HG03432 (cell line): ENCODE data around the gene MPPED1.

ENCODE experiments used
- ATAC-seq: cut with Tn5 transposase; IDR thresholded peaks from one replicate; pipeline ENCODE4 v1.9.1; 2021; ENCODE audit warnings: mild to moderate bottlenecking, moderate library complexity; ENCODE audit not compliant: unreplicated experiment

MPPED1 gene

DNA sequence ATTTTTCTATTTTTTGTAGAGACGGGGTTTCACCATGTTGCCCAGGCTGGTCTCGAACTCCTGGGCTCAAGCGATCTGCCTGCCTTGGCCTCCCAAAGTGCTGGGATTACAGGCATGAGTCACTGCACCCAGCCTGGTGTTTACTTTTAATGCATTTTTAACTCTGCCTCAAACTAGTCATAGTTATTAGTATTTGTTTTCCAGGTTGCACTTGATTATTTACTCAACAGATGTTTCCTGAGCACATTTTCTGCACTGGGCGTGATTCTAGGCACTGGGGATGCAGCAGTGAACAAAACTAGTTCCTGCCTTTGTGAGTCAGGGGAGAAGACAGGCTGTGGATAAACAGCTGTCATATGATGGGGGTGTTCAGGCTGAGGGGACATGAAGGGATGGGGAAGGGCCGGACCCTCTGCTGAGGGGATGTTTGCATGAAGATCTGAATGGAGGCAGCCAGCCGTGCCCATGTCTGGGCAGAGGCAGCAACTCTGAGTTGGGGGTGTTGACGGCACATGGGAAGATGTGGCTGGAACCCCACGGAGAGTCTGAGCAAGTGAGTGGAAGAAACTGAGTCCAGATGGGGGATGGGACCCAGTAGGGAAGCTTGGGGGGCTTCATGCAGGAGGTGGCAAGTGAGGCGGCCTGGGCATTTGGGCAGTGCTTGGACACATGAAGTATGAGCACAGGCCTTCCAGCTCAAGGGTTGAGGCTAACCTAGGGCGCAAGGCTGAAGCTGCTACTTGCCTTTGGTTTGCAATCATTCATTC lies 34.4 kb downstream of the MPPED1 start:
- ATAC-seq, result no peak

DNA sequence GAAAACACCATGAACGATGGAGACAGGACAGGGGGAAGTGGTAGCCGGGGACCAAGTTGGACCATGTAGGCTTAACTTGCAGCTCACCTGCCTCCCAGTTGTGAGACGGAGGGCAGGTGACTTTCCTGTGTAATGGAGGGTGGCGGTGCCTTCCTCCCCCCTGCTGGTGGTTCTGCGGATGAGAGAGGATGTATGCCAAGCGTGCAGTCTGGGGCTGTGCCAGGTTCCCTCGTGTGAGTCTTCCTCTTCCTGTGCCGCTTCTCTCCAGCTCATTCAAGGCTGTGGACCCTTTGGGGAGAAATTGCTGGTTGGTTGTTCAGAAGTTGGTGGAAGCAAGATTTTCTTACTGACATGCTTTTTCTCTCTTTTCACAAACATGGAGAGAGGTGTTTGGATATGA lies 35.1 kb downstream of the MPPED1 start:
- no peak for ATAC-seq

DNA sequence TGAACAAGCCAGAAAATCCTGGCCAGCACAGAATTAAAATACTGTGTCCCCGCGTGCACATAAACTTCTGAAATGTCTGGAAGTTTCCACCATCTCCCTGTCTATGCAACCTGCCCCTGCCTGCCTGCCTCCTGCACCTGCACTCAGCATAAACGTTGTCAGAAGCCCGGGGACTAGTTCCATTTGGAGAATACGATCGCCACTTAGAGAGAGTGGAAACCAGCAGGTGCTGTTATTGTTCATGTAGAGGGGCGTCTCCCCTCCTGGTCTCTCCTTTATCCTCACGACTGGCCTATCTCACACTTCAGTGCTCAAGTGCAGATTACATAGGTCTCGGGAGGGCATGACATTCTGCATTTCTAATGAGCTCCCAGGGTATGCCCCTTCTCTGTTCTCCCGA lies 35.6 kb downstream of the MPPED1 start:
- no peak for ATAC-seq

DNA sequence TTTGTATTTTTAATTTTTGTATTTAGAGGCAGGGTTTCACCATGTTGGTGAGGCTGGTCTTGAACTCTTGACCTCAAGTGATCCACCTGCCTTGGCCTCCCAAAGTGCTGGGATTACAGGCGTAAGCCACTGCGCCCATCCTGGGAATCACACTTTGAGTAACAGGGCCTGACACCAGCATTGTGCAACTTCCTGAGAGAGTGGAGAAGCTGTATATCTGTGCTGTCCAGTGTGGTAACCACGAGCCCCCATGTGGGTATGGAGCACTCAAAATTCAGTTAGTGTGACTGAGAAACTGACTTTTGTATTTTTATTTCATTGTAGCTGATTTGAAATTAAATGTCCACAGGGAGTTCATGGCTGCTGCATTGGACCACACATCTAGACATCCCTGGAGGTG lies 36.2 kb downstream of the MPPED1 start:
- no peak for ATAC-seq

DNA sequence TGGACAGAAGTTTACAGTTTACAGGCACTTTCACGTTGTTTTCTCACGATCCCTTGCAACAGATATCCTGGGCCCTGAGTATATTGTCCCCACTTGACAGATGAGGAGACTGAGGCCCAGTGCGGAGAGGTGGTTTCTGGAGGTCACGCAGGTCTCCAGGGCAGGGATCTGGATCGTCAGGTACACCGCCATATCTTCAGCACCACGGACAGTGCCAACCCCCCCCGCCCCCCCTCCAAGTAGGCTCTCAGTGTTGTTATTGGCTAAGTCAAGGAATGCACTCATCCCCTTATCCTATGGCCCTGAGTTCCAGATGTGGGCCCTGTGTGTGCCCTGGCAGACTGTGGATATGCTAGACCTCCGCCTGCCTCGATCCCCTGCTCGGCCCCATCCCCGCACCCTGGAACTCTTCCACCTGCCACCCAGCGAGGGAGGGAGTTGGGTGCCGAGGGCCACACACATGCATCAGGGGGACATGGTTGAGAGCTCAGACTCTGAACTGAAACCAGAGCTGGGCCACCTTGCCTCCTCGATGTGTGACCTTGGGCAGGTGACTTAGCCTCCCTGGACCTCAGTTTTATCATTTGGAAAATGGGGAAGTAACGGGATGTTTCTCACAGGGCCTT lies 37.5 kb downstream of the MPPED1 start:
- ATAC-seq, result no peak

DNA sequence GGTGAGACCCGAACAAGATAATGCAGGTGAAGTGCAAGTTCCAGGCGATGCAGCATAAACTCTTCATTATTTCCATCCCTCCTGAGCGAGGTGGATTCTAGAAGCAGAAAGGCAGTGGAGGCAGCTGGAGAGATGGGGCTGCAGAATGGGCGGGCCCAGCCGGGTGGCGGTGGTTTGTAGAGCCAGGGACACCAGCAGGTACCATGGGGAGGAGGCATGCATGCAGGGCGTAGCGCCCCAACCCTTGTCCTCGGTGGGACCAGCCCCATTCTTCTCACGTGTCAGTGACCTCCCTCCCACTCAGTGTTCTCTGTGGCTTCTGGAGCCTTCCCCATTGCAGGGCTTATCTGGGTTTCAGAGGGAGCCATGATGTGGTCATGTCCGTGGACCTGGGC lies 38.0 kb downstream of the MPPED1 start:
- no peak for ATAC-seq

DNA sequence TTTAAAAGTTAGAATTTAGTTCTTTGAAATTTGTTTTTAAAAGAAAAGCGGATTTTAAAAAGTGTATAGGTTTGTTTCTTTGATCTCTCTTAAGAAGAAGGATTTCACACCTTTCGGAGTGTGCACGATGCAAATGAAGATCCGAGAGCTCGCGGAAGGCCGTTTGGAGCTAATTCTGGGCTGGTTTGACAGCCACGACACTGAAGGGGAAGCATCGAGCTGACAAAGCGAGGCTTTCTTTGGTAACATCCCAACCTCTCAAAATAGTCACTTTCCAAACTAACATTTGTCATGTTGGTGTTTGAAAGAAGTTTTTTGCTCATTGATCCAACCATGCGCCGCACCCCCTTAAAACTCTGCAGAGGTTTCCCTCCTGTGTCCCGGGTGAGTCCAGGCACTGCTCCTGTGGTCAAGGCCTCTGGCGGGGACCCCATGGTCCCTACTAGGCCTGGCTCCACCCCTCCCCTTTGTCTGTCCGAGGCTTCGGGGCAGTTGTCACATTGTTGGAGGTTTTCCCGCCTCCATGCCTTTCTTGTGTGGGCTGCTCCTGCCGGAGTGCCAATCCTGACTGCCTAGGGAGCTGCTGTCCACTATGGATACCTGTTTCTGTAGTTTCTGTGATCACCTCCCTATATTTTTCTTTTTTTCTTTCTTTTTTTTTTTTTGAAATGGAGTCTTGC lies 39.7 kb downstream of the MPPED1 start:
- ATAC-seq, result no peak

DNA sequence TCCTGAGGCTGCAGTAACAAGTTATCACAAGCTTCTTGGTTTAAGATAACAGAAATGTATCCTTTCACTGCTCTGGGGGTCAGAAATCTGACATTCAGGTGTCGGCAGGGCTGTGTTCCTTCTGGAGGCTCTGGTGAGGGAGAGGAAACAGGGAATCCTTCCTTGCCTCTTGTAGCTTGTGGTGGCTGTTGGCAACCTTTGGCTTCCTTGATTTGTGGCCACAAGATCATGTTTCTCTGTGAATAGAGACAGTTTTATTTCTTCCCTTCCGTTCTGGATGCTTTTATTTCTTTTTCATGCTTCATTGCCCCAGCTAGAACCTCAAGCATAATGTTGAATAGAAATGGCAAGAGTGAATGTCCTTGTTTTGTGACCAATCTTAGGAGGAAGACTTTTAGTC lies 44.0 kb downstream of the MPPED1 start:
- no peak for ATAC-seq

DNA sequence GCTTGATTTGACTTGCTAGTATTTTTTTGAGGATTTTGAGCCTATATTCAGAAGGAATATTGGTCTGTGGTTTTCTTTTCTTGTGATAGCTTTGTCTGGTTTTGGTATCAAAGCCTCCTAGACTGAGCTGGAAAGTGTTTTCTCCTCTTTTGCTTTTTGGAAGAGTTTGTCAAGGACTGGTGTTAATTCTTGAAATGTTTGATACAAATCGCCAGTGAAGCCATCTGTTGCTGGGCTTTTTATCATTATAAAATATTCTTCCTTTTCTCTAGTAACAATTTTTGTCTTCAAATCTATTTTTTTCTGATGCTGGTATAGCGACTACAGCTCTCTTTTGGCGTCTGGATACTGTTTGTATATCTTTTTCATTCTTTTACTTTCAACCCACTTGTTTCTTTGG lies 45.2 kb downstream of the MPPED1 start:
- ATAC-seq, result no peak

DNA sequence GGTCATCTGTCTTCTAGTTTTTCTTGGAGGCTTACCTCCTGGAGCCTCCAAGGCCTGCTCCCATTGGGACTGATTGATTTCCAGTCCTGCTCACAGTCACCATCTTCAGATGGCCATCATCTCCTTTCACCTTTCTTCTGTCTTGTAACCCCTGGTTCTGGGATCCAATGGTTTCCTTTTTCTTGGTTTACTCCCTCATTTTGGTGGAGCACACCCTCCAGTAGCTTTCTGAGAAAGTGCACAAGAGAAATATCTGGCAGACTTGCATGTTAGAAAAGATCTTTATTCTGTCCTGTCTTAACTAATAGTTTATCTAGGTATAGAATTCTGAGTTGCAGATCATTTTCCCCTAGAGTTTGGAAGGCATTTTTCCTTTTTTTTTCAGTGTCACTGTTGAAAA lies 50.9 kb downstream of the MPPED1 start:
- no peak for ATAC-seq

DNA sequence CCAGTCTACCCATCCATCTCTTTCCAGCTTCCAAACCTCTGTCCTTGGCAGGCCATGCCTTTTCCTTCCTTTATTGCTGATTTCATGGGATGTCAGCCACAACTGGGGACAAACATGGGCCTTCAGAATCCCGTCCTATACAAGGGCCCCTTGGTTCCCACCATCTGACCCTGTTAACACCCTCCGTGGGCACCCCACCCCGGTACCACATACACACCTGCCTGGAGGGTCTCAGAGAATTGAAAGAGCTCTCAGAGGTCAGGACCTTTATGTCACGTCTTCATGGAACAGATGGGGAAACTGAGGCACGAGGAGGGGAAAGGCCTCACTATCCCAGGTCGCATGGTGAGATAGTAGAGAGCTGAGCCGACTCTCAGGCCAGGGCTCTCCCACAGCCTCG lies 53.0 kb downstream of the MPPED1 start:
- no peak for ATAC-seq

DNA sequence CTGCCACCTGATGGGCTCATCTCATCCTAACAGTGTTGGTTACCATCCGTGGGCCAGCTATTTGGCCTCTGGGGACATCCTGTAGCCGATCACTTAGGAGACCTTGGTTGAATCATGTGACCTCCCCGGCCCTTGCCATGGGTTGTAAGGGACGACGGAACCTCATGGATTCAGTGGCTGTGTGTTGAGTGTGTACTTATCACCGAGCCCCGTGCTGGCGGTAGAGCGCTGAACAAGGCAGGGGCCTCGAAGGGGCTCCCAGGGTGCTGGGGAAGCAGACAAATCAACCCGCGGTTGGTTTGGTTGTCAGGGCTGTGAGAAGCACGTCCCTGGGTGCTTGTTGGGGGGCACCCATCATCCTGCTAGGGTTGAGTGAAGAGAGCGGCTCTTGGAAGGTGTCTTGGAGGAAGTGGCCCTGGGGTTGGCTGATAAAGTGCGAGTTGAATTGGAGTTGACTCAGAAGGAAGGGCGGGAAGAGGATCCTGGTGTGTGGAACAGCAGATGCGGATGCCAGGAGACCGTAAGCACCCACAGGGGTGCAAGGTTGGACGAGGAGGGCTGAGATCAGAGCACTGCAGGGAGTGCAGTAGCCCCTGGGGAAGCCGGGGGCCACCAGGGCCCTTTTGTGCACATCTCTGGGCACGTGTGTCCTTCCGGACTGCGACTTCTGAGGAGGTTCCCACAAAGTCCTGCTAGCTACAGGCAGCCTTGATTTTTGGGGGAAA lies 53.6 kb downstream of the MPPED1 start:
- no peak for ATAC-seq

DNA sequence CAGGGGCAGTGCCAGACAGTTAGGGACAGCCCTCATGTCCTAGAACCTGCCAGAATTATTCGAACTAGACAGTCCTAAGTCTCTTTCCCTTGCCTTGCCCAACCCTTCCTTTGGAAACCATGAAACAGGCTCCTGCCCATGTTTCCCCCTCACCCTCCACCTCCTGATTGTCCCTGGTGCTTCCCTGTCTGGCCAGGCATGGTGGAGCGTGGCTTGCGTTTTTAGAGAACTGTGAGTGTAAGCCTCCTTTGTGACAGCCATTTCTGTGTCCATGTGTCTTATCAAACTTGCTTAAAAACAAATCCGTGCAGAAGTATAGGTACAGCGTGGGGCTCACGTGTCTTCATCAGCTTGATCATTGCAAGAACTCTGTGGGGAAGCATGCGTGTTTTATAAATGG lies 54.9 kb downstream of the MPPED1 start:
- ATAC-seq, result no peak

DNA sequence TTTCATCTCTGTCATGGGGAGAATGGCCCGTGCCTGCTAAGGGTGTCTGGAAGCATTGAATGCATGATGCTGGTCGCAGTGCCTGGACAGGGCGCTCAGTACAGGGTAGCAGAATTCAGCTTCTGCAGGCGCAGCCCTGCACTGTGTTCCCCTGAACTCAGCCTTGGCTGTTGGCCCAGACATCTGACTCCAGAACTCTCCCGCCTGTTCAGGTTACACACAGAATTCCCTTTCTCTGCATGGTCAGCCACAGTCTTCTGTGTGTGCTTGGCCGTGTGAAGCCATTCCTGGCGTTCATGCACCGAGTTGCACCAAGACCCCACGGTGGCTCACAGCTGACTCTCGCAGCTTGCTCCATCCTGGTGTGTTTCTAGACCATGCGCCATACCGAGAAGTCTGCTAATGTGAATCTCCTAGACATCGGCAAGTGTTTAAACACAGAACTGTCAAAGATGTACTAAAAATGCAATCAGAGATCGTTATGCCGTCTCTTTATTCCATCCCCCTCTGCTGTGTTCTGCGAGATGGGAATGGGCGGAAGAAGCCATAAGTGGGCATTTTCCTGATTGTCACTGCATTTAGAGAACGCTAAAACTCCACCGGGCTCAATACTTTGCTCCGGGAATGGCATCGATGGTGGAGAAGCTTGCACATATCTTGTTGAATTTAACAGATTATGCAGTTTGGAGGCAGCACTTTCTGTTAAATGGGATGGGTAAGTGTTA lies 55.6 kb downstream of the MPPED1 start:
- ATAC-seq, result no peak

DNA sequence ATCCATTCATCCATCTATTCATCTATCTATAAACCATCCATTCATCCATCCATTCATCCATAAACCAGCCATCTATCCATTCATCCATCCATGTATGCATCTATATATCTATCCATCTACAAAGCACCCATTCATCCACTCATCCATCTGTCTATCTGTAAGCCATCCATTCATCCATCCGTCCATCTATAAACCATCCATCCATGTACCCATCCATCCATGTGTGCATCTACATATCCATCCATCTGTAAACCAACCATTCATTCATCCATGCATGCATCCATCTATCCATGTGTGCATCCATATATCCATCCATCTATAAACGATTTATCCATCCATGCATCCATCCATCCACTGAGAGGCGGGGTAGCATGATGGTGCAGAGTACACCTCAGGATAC lies 58.4 kb downstream of the MPPED1 start:
- no peak for ATAC-seq

DNA sequence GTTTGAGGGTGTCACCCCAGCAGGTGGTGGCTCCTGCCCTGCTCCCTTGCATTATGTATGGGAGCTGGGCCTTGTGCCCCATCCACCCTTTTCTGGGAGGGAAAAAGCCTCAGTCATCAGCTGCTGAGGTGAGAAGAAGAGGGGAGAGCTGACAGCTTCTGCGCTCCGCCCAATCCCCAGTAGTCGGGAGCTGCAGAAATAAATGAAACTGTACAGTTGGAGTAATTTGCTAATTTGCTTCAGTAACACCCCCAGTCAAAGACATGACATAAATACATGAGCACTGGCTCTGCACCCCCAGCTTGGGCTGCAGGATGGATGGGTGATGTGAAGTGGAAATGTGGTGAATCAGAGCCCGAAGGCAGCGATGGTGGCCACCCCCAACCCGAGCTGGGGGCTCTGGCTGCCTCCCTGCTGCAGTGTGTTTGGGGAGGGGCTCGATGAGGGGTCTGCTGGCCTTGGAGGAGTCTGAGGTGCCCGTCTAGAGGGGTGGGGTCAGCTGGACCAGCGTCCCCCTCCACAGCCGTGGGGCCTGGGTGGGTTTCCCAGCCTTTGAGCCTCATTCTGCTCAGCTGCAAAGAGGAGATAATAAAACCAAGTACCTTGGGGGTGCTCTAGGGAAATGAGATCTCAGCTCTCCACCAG lies 59.2 kb downstream of the MPPED1 start:
- no peak for ATAC-seq

DNA sequence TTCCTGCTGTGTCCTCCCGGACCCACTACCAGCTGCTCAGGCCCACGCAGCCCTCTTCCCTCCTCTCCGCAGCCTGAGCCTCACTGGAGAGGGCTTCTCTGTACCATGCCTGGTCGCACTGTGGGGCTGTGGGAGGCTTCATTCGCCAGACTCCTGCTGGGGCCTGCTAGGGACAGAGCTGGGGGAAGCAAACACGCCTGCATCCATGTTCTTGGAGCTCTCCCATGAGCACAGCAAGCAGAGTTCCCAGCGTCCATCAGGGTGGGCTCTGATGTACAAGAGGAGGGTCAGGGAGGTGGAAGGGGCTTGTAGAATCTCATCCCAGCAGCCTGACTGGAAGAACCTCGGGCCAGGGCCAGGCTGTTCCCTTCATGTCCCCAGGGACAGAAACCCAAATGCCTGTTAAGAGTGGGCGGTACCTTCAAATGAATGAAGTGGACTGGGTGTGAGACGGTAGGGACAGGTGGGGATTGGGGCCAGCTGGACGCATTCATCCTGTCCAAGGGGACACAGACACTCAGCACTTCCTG lies 59.9 kb downstream of the MPPED1 start:
- ATAC-seq, result no peak

DNA sequence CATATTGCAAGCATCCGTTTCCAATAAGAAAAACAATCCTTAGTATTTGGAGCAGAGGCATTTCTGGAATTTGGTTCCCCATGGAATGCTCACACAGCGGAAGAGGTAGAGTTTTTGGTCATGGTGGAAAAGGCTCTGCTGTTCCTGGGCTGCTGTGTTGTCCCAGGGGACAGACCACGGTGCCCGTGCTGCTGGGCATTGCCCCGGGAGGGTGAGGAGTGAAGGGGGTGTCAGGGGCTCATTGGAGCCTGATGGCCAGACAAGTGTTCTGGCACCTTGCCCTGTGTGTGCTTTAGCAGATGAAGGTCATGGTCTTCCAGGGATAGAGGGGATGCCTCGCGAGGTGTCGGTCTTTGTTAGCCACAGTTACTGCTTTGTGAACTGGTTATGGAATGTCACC lies 61.2 kb downstream of the MPPED1 start:
- ATAC-seq, result no peak

DNA sequence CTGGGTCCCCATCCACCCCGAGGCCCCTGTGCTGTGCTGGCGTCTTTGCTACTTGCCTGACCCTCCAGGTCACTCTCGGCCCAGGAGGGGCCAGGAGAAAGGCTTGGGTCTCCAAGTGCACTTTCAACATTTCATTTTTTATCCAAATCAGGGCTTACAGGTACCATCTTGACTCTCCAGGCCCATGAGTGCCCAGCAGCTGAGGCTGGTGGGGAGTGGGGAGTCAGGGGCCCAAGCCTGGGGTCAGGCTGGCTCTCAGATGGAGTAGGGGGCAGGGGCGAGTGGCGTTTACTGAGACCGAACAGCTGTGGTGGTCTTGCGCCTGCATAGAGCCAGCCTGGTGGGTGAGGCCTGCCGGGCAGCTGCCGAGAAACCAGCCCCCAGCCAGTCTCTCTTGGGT lies 61.6 kb downstream of the MPPED1 start:
- no peak for ATAC-seq
